Heart left ventricle (tissue), 13 donors: Measurements from ENCODE around the gene RSRP1.
"Not testable (repeated sequence)": the region's sequence is repeated elsewhere in the genome, so short reads cannot be mapped to it uniquely, and the experiment has no call there.

Experiments
- POLR2A ChIP-seq, 2 donors: fragments of 450-650 bp; IDR thresholded peaks; one replicate each; pipeline ENCODE4 v1.6.1; 2017; ENCODE audit warnings: antibody characterized with exemption in 2 of 2, mild to moderate bottlenecking in 2 of 2, moderate library complexity in 2 of 2
- TF ChIP-seq, protein P1 (sequence below), 12 donors: fragments of 200-600 bp; sonication (generic) in 4 of 12; IDR thresholded peaks; one replicate each; pipeline versions ENCODE4 v1.5.0 to v1.8.0; 2018 to 2022; ENCODE audit warnings: antibody characterized with exemption in 12 of 12, mild to moderate bottlenecking in 5 of 12
- donor health status: ischemic (EF 13 %, LVEDD 7.1; RV severe dilation, severe dysfunction).
- donor health status: DM: no; HTN: yes; CAD: no.
- donor health status: DM: no; HTN: no; CAD: no.
- donor health status: ischemic (EF 25% LVEDD 6.9; RV normal size, moderate dysfunction).
- donor health status: ischemic (EF 25% LVEDD 5.7; RV mildly dilated, moderate dysfunction).
- donor health status: ischemic (EF 35%, LVEDD 5.7; RV mildly dilated, moderate dysfunction).
- donor health status: nonischemic (EF 11% LVEDD 7.7; RV severe dilation, severe dysfunction).
- donor health status: DM: yes; HTN: yes; CAD: no.
- donor health status: PGD.
- donor health status: ischemic (EF 29% LVEDD 5.4; RV normal size, mild dysfunction).
- donor health status: nonischemic (EF 23%, LVEDD 6.1; RV moderate dilation, normal function).

DNA sequence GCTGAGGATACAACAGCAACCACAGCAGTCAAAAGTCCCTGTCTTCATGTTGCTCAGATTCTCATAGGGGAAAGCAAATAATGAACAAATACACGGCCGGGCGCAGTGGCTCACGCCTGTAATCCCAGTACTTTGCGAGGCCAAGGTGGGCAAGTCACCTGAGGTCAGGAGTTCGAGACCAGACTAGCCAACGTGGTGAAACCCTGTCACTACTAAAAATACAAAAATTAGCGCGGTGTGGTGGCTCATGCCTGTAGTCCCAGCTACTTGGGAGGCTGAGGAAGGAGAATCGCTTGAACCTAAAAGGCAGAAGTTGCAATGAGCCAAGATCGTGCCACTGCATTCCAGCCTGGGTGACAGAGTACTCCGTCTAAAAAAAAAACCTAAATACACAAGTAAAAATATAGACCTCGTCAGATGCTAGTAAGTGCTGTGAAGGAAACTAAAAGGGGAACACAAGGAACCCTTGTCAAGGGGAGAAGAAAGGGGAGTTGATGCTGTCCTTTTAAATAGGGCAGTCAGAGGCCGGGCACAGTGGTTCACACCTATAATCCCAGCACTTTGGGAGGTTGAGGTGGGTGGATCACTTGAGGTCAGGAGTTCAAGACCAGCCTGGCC lies 21.0 kb upstream of the RSRP1 start:
- not testable (repeated sequence) for TF ChIP-seq POLR2A (IDR thresholded peaks at IDR 0.05)
- TF ChIP-seq, protein P1, sequence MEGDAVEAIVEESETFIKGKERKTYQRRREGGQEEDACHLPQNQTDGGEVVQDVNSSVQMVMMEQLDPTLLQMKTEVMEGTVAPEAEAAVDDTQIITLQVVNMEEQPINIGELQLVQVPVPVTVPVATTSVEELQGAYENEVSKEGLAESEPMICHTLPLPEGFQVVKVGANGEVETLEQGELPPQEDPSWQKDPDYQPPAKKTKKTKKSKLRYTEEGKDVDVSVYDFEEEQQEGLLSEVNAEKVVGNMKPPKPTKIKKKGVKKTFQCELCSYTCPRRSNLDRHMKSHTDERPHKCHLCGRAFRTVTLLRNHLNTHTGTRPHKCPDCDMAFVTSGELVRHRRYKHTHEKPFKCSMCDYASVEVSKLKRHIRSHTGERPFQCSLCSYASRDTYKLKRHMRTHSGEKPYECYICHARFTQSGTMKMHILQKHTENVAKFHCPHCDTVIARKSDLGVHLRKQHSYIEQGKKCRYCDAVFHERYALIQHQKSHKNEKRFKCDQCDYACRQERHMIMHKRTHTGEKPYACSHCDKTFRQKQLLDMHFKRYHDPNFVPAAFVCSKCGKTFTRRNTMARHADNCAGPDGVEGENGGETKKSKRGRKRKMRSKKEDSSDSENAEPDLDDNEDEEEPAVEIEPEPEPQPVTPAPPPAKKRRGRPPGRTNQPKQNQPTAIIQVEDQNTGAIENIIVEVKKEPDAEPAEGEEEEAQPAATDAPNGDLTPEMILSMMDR (IDR thresholded peaks at IDR 0.05) = not testable (repeated sequence)
